ENCODE measurements around the gene BTBD9.

- TF ChIP-seq, protein P1, sequence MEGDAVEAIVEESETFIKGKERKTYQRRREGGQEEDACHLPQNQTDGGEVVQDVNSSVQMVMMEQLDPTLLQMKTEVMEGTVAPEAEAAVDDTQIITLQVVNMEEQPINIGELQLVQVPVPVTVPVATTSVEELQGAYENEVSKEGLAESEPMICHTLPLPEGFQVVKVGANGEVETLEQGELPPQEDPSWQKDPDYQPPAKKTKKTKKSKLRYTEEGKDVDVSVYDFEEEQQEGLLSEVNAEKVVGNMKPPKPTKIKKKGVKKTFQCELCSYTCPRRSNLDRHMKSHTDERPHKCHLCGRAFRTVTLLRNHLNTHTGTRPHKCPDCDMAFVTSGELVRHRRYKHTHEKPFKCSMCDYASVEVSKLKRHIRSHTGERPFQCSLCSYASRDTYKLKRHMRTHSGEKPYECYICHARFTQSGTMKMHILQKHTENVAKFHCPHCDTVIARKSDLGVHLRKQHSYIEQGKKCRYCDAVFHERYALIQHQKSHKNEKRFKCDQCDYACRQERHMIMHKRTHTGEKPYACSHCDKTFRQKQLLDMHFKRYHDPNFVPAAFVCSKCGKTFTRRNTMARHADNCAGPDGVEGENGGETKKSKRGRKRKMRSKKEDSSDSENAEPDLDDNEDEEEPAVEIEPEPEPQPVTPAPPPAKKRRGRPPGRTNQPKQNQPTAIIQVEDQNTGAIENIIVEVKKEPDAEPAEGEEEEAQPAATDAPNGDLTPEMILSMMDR (IDR thresholded peaks at IDR 0.05): no peak
- TF ChIP-seq POLR2A (IDR thresholded peaks at IDR 0.05): no peak
Observed at GRCh38 chr6:38528196-38528965, 111.3 kb downstream of the BTBD9 start.
